HG03175 (cell line): ENCODE results near the gene GIPC1.
A peak's percentile ranks its signal among the peaks of the same experiment; 100 is the strongest.
"Not testable (repeated sequence)": the region's sequence is repeated elsewhere in the genome, so short reads cannot be mapped to it uniquely, and the experiment has no call there.

Experiments
- ATAC-seq: cut with Tn5 transposase; IDR thresholded peaks from one replicate; pipeline ENCODE4 v1.9.1; 2021; ENCODE audit warnings: mild to moderate bottlenecking, moderate library complexity; ENCODE audit not compliant: unreplicated experiment

GIPC1 gene

GRCh38 chr19:14519245-14519859, 23.4 kb upstream of the GIPC1 start:
- ATAC-seq: no peak

- ATAC-seq: peak; percentile 65
Measured at GRCh38 chr19:14517840-14518505, 22.0 kb upstream of the GIPC1 start, which contains the start of gene DNAJB1. Gene DNAJB1, minus strand, starts transcription at chr19:14518397. Its CDS starts 48 bp downstream, at chr19:14518349.

GRCh38 chr19:14517446-14517839, 21.5 kb upstream of the GIPC1 start:
- ATAC-seq: no peak

DNA sequence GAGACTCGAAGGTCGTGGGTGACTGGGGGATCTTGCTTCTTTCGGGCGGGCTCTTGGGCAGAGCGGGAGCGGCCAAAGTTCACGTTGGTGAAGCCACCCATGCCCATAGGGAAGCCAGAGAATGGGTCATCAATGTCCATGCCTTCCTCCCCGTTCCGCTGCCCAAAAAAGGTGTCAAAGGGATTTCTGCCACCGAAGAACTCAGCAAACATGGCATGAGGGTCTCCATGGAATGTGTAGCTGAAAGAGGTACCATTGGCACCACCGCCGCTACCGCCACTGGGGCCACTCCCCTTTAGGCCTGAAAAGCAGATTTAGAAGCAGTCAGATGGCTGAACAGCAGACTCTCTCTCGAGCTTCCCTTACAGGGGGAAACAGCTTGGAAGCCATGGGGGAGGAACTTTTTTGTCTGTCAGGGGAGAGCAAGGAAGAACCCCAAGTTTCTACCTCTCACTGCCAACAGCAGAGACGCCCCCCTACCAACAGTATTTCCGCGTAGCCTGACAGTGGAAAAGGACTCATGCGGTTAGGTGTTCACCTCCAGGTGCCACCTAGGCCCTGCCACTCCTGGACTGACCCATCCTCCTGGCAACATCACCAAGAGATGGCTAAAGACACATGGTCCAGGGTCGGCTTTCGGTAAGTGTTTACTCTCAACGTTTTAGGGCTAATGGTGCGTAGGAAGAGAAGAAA, 21.0 kb upstream of the GIPC1 start:
- no peak for ATAC-seq

GRCh38 chr19:14516048-14516534, 20.2 kb upstream of the GIPC1 start:
- no peak for ATAC-seq

DNA sequence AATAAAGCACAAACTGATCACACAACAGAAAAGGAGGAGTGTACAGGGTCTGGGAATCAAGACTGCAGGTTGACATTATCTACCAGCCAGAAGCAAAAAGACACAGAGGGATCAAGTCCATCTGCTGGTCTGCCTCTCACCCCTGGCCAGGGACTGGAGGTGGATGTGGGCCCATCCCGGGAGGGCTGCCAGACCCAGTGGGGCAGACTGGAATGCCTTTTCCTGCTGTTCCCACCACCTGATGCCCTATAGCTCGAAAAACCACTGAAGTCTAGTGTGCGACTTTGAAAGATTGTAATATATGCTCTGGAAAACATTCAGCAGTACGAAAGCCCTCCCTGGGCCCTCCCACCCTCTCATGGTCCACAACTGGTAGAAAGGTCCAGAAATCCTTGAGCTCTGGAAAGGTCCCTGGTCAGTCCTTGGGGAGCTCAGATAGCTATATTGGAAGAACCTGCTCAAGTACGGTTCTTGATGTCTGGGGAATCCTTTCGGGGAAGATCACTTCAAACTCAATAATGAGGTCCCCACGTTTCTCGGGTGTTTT, 19.6 kb upstream of the GIPC1 start:
- ATAC-seq: no peak

DNA sequence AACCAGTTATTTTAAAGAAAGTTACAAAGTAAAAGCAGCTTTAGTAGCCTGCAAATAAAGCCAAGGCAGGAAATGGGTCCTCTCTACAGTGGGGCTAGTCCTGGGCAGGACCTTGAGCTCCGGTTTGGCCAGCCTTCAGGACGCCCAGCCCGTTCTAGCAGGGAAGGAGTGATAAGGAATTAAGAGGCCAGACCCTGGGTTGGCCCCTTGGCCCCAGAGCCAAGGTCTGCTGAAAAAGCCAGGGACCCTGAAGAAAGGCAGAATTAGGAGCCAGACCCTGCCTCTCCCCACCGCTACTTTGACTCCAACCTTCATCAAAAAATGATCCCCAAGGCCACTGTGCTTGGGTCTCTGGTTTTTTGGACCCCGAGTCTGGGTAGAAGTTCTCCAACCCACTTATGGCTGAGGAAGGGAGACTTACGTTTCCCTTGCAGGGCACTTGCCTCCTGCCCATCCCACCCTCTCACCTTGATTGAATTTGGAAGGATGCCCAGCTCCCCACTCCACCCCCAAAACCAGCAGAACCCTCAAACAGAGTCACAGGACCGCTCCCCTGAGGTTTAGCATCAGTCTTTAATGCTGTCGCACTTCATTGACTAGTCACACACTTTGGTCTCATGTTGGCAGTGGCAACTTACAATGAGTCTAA, 18.4 kb upstream of the GIPC1 start:
- no peak for ATAC-seq

- no peak for ATAC-seq
Measured at GRCh38 chr19:14512406-14512961, 16.6 kb upstream of the GIPC1 start.

GRCh38 chr19:14511229-14511593, 15.3 kb upstream of the GIPC1 start:
- ATAC-seq: no peak

DNA sequence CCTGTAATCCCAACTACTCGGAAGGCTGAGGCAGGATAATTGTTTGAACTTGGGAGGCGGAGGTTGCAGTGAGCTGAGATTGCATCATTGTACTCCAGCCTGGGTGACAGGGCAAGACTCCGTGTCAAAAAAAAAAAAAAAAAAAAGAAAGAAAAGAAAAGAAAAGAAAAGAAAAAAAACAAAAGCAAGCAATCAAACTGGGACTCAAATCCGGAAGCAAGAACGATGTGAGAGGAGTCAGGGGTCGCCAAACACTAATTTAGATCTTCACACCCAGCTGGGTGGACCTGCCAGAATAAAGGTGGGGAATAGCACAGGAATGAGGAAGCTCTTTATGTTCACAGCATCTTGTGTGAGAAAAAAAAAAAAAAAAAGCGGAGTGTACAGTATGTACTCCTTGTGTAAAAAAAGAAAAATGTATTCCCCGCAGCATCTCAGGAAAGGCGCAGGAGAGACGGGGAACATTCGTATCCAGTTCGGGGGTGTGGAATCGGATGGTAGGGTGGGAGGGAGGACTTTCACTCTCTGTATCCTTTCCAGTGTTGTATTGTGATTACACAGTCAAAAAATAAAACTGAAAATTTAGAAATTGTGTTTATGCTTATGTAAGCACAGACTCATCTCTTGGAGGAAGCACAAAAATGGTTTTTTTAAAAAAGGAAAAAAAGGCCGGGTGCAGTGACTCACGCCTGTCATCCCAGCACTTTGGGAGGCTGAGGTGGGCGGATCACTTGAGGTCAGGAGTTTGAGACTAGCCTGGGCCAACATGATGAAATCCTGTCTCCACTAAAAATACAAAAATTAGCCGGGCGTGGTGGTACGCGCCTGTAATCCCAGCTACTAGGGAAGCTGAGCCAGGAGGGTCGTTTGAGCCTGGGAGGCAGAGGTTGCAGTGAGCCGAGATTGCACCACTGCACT, 14.6 kb upstream of the GIPC1 start:
- no peak for ATAC-seq

DNA sequence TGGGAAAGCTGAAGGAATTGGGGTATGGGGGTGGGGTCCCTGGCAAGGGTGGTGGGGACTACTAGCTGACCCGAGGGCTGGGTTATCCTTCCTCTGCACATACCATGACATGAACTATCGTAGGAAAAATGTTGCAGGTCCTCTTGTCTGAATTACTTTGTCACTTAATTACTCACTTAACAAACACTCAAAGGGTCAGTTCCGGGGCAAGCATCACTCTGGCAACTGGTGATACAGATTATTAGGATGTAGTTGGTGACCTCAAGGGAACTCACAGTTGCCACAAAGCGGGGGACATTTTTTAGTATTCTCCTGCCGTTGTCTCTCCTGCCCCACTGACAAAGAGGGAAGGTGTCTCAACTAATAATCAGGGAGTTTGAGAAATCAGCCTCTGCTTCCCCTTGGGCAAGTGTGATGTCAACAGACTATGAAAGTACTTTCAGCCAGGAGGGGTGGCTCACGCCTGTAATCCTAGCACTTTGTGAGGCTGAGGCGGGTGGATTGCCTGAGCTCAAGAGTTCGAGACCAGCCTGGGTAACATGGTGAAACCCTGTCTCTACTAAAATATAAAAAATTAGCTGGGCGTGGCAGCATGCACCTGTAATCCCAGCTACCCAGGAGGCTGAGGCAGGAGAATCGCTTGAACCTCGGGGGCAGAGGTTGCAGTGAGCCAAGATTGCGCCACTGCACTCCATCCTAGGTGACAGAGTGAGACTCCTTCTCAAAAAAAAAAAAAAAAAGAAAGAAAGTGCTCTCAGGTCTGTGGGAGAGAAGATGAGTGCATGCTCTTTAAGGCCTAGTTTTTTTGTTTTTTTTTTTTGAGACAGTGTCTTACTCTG, 12.0 kb upstream of the GIPC1 start:
- no peak for ATAC-seq

DNA sequence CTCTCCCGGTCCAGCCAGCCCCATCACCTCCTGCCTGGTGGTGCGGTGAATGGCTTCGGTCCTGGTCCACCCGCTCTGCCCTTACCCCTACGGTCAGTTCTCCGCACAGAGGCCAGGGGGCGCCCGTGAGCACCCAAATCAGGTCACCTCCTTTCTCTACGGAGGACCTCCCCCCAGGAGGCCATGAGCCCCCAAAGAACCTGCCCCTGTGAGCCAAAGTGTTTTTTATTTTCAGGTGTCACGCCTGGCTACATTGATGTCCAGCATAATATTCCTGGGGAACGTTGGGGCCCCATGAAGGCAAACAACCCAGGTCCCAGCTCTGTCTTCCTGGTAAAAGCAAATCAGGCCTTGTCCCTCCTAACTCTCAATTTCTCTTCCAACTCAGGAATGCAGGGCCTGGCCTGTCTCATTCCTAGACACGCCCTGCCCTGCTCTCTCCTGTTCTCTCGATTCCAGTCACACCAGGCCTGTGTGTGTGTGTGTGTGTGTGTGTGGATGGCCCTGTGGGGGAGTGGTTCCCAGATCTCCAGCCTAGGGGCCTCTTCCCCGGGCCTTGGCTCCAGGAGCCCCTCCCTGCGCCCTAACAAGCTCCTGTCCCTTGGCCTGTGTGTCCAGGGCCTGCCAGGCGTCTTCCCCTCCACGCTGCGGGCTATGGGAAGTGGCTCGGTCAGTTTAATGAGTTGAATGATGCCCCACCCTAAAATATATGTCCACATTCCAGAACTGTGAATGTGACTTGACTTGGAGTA, 9.7 kb upstream of the GIPC1 start:
- ATAC-seq: no peak

- not testable (repeated sequence) for ATAC-seq
Measured at GRCh38 chr19:14504575-14504974, 8.6 kb upstream of the GIPC1 start.

DNA sequence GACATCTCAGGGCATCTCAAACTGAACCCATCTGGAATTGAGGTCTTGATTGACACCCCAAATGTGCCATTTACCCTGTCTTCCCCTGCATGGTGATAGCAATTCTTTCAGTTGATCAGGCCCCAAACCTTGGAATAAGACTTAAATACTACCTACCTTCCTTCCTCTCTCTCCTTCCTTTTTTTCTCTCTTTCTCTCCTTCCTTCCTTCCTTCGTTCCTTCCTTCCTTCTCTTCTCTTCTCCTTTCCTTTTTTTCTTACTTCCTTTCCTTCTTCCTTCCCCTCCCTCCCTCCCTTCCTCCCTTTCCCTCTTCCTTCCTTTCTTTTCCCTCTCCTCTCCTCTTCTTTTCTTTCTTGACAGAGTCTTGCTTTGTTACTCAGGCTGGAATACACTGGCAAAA, 7.4 kb upstream of the GIPC1 start:
- no peak for ATAC-seq

DNA sequence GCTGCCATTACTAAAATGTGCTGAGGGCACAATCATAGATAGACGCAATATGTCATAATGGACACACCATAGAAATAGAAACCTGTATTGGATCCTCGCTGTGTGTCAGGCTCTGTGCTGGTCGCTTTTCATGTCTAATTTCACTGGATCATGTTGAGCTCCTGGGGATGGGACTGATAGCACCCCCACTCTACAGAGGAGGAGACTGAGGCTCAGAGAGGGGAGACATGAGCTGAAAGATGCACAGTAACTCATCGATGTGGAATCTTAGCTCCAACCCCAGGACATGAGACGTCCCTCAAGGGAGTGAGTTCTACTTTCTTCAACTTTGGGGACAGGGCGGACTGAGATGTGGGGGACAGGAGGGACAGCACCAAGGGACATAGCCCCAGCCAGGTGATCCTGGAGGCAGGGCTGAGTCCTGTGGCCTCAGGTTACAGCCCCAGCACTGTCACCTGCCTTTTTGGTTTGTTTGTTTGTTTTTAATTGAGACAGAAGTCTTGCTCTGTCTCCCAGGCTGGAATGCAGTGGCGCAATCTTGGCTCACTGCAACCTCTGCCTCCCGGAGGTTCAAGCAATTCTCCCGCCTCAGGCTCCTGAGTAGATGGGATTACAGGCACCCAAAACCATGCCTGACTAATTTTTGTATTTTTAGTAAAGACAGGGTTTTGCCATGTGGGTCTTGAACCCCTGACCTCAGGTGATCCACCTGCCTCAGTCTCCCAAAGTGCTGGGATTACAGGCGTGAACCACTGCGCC, 6.6 kb upstream of the GIPC1 start:
- ATAC-seq: no peak

- no peak for ATAC-seq
Measured at GRCh38 chr19:14497228-14497921, 1.4 kb upstream of the GIPC1 start.

DNA sequence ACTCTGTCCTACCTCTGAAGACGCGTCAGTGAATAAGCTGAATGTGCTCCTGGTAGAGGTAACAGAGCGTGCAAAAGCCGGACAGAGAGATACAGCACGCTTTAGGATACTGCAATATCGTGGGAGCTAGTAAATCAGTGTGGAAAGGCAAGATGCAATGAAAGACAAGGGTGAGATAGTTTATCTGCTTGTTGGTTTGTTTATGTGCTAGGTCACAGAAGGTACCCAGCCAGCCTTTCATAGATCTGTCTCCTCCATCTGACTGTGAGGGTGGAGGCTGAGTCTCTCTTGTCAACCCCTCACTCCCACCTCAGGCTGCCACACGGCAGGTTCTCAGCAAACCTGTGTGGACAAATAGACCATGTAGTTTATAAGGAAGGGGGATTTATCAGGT, 904 bp upstream of the GIPC1 start:
- no peak for ATAC-seq
